ENCODE data around the gene SNX9.

DNA sequence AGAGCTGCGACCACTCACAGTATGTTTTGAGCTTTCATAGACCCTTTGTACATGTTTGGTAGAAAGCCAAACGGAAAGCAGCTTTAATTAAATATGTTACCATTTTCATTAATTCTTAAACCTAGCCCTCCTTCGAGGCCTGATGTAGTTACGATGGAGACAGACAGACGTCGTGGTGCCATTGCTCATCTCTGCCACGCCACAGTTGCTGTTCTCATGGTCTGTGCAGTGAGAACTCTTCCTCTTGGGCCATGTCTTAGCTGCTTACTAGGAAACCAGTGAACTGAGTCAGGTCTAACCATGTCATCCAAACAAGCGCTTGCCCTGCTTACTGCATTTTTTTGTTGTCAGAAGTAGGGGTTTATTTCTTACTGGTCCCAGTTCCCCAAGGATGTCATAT is 62.8 kb downstream of the SNX9 start:
- TF ChIP-seq, protein P1, sequence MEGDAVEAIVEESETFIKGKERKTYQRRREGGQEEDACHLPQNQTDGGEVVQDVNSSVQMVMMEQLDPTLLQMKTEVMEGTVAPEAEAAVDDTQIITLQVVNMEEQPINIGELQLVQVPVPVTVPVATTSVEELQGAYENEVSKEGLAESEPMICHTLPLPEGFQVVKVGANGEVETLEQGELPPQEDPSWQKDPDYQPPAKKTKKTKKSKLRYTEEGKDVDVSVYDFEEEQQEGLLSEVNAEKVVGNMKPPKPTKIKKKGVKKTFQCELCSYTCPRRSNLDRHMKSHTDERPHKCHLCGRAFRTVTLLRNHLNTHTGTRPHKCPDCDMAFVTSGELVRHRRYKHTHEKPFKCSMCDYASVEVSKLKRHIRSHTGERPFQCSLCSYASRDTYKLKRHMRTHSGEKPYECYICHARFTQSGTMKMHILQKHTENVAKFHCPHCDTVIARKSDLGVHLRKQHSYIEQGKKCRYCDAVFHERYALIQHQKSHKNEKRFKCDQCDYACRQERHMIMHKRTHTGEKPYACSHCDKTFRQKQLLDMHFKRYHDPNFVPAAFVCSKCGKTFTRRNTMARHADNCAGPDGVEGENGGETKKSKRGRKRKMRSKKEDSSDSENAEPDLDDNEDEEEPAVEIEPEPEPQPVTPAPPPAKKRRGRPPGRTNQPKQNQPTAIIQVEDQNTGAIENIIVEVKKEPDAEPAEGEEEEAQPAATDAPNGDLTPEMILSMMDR (conservative IDR thresholded peaks at IDR 0.05; ENCODE audit: low read depth, low read length): no peak
- TF ChIP-seq POLR2A (IDR thresholded peaks at IDR 0.05; ENCODE audit: low read depth, low read length) (no peak), RCOR1 (IDR thresholded peaks at IDR 0.05; ENCODE audit: insufficient replicate concordance, low read length) (no peak), MAFK (IDR thresholded peaks at IDR 0.05; ENCODE audit: low read depth, low read length) (no peak), NFE2L2 (IDR thresholded peaks at IDR 0.05; ENCODE audit: low read depth, low read length) (no peak), RFX5 (IDR thresholded peaks at IDR 0.05; ENCODE audit: low read depth, low read length) (no peak), MAZ (IDR thresholded peaks at IDR 0.05; ENCODE audit: borderline replicate concordance, low read depth, low read length) (no peak), SMC3 (IDR thresholded peaks at IDR 0.05; ENCODE audit: low read depth, low read length) (no peak), RAD21 (IDR thresholded peaks at IDR 0.05; ENCODE audit: low read length) (no peak)
- TF ChIP-seq, protein P2, sequence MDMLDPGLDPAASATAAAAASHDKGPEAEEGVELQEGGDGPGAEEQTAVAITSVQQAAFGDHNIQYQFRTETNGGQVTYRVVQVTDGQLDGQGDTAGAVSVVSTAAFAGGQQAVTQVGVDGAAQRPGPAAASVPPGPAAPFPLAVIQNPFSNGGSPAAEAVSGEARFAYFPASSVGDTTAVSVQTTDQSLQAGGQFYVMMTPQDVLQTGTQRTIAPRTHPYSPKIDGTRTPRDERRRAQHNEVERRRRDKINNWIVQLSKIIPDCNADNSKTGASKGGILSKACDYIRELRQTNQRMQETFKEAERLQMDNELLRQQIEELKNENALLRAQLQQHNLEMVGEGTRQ (IDR thresholded peaks at IDR 0.05; ENCODE audit: low read depth, low read length): no peak

Data from IMR-90 (cell line).